Right lobe of liver (tissue), 6 donors: ENCODE data around the gene ABCC9. TPM values are rescaled to one million over a fixed set of nuclear protein-coding genes. Genes with fewer than 3 reads are reported as not detected.

Source experiments
- ATAC-seq, 4 donors: fragments of 200-7000 bp; cut with Tn5 transposase; one replicate each; pipeline ENCODE4 v1.9.1; 2020; ENCODE audit warnings: mild to moderate bottlenecking in 4 of 4, moderate library complexity in 4 of 4
- DNase-seq, 3 donors: peaks; one replicate each; pipeline ENCODE4 v3.0.0-alpha.2; 2020
- H3K27ac ChIP-seq, 3 donors: fragments of 200-600 bp; one replicate each; pipeline ENCODE4 v1.8.0; 2022
- H3K27me3 ChIP-seq, 2 donors: fragments of 200-600 bp; one replicate each; pipeline ENCODE4 v1.8.0; 2022
- H3K36me3 ChIP-seq, 4 donors: fragments of 200-600 bp; sonication (generic) in 1 of 4; one replicate each; pipeline versions ENCODE4 v1.5.1 to v1.8.0; 2017 to 2022; ENCODE audit warnings: control low read depth in 1 of 4
- H3K4me1 ChIP-seq, 4 donors: fragments of 200-600 bp; sonication (generic) in 1 of 4; one replicate each; pipeline versions ENCODE4 v1.5.1 to v1.8.0; 2017 to 2022; ENCODE audit warnings: control low read depth in 1 of 4
- H3K4me3 ChIP-seq, 3 donors: fragments of 200-600 bp; one replicate each; pipeline ENCODE4 v1.8.0; 2022
- H3K9me3 ChIP-seq, 4 donors: fragments of 200-600 bp; sonication (generic) in 1 of 4; one replicate each; pipeline versions ENCODE4 v1.5.1 to v1.8.0; 2017 to 2022; ENCODE audit warnings: control low read depth in 1 of 4
- CTCF ChIP-seq, 4 donors: fragments of 200-600 bp in 3 of 4; fragments of 450-650 bp in 1 of 4; IDR thresholded peaks; one replicate each; pipeline versions ENCODE4 v1.5.1 to v1.8.0; 2016 to 2022; ENCODE audit warnings: antibody characterized with exemption in 4 of 4, mild to moderate bottlenecking in 2 of 4
- POLR2A ChIP-seq: fragments of 450-650 bp; IDR thresholded peaks from one replicate; pipeline ENCODE4 v1.6.1; 2017; ENCODE audit warnings: antibody characterized with exemption, mild to moderate bottlenecking
- WGBS: methylation state at CpG from one replicate; pipeline ENCODE4 v1.1.6; 2018; ENCODE audit warnings: low coverage, low lambda C conversion rate; ENCODE audit not compliant: insufficient coverage; ENCODE audit errors: missing lambda C conversion rate; 5-methylcytosine and 5-hydroxymethylcytosine counted together
- intact Hi-C, 2 donors: fragments of 100-400 bp; cut with DNase I; formaldehyde crosslinking; loops; one replicate each; pipeline versions ENCODE4 v1.11.2 to v1.14.1; 2022
- total RNA-seq, 6 experiments: library from RNA; depleted of rRNA in 2 of 6; stranded (reverse); fragments of >200 nt in 2 of 6; fragmentation: NEBNext Ultra II Directional in 3 of 6; extraction: Animal tissue kit (Norgen Biotek cat#: 25700) in 3 of 6; gene quantifications; one replicate each; pipeline versions ENCODE4 v1.1.0 to v1.2.4, GENCODE V29; 2016 to 2023
- donor health status: DM: no; HTN: yes; CAD: no.
- donor health status: DM: no; HTN: no; CAD: no.
- donor health status: DM: no; HTN: no; CAD: no.
- donor health status: DM: no; HTN: yes; CAD: no.
- donor health status: DM: no; HTN: yes; CAD: no.

The ABCC9 gene
- total RNA-seq, 6 experiments from 2014 or later, result 26.5 to 71.2 (median 37.1) TPM

GRCh38 chr12:21913823-21914222 is 27.4 kb downstream of the ABCC9 start:
- H3K9me3 ChIP-seq, result no peaks in the 10 kb centered on the region
- TF ChIP-seq CTCF (IDR thresholded peaks at IDR 0.05) (no peak), POLR2A (no peak)
- ATAC-seq (no peak), DNase-seq (no peak)
- H3K27me3 ChIP-seq, result no peaks in the 10 kb centered on the region
- WGBS, result 59% methylated on average over 1 of the region's 1 CpG
- no peak overlapping the region for H3K27ac ChIP-seq
- no peaks in the 10 kb centered on the region for H3K36me3 ChIP-seq
- intact Hi-C loops, result no loop called here
- H3K4me3 ChIP-seq, result no peak overlapping the region
- peaks cover 0 to 5% (median 0%) of the 10 kb centered on the region in 4 donors for H3K4me1 ChIP-seq

- H3K36me3 ChIP-seq, result no peaks in the 10 kb centered on the region
- H3K27ac ChIP-seq, result no peak overlapping the region
- TF ChIP-seq CTCF (IDR thresholded peaks at IDR 0.05), result no peak
- no peak for TF ChIP-seq POLR2A
- H3K4me3 ChIP-seq, result no peak overlapping the region
- DNase-seq, result no peak
- ATAC-seq, result no peak
- 89% methylated on average over 3 of the region's 3 CpGs for WGBS
- H3K4me1 ChIP-seq, result no peaks in the 10 kb centered on the region
- H3K27me3 ChIP-seq, result no peaks in the 10 kb centered on the region
- no peaks in the 10 kb centered on the region for H3K9me3 ChIP-seq
- intact Hi-C loops, result no loop called here
These were observed 28.9 kb downstream of the ABCC9 start for GRCh38 chr12:21912318-21912717.

- intact Hi-C loops, result no loop called here
- ATAC-seq (no peak), DNase-seq (no peak)
- Histone ChIP-seq H3K27me3 (no peaks in the 10 kb centered on the region), H3K4me3 (no peak overlapping the region), H3K4me1 (no peaks in the 10 kb centered on the region), H3K27ac (no peak overlapping the region), H3K36me3 (no peaks in the 10 kb centered on the region), H3K9me3 (no peaks in the 10 kb centered on the region)
- WGBS, result 75% methylated on average over 4 of the region's 4 CpGs
- TF ChIP-seq POLR2A, result no peak
- TF ChIP-seq CTCF (IDR thresholded peaks at IDR 0.05), result no peak
These were observed 29.4 kb downstream of the ABCC9 start for GRCh38 chr12:21911832-21912231.

- no peaks in the 10 kb centered on the region for H3K27me3 ChIP-seq
- H3K9me3 ChIP-seq, result no peaks in the 10 kb centered on the region
- no peak overlapping the region for H3K4me3 ChIP-seq
- ATAC-seq, result no peak
- H3K4me1 ChIP-seq, result no peaks in the 10 kb centered on the region
- 77% methylated on average over 6 of the region's 6 CpGs for WGBS
- TF ChIP-seq POLR2A (no peak), CTCF (IDR thresholded peaks at IDR 0.05) (no peak)
- H3K27ac ChIP-seq, result no peak overlapping the region
- no peak for DNase-seq
- no peaks in the 10 kb centered on the region for H3K36me3 ChIP-seq
- intact Hi-C loops, result no loop called here
These were observed 30.6 kb downstream of the ABCC9 start for GRCh38 chr12:21910657-21911056.
